Right lobe of liver (tissue), 4 donors: ENCODE measurements around the gene NR1D2.

ENCODE experiments used
- CTCF ChIP-seq, 4 donors: fragments of 200-600 bp in 3 of 4; fragments of 450-650 bp in 1 of 4; IDR thresholded peaks; one replicate each; pipeline versions ENCODE4 v1.5.1 to v1.8.0; 2016 to 2022; ENCODE audit warnings: antibody characterized with exemption in 4 of 4, mild to moderate bottlenecking in 2 of 4
- POLR2A ChIP-seq: fragments of 450-650 bp; IDR thresholded peaks from one replicate; pipeline ENCODE4 v1.6.1; 2017; ENCODE audit warnings: antibody characterized with exemption, mild to moderate bottlenecking
- donor health status: DM: no; HTN: no; CAD: no.
- donor health status: DM: no; HTN: no; CAD: no.
- donor health status: DM: no; HTN: yes; CAD: no.

- TF ChIP-seq CTCF (IDR thresholded peaks at IDR 0.05) (no peak), POLR2A (no peak)
These were observed 24.3 kb downstream of the NR1D2 start for GRCh38 chr3:23969393-23969792.
